Measurements from ENCODE around the gene POLR3C. TPM values are rescaled to one million over a fixed set of nuclear protein-coding genes. Genes with fewer than 3 reads are reported as not detected.
A peak's percentile ranks its signal among the peaks of the same experiment; 100 is the strongest.

The POLR3C gene
- polyA plus RNA-seq, 1 donor (not counting 4 experiments of a cell fraction or from before 2014, with no cell fraction given), result 33.9 TPM

DNA sequence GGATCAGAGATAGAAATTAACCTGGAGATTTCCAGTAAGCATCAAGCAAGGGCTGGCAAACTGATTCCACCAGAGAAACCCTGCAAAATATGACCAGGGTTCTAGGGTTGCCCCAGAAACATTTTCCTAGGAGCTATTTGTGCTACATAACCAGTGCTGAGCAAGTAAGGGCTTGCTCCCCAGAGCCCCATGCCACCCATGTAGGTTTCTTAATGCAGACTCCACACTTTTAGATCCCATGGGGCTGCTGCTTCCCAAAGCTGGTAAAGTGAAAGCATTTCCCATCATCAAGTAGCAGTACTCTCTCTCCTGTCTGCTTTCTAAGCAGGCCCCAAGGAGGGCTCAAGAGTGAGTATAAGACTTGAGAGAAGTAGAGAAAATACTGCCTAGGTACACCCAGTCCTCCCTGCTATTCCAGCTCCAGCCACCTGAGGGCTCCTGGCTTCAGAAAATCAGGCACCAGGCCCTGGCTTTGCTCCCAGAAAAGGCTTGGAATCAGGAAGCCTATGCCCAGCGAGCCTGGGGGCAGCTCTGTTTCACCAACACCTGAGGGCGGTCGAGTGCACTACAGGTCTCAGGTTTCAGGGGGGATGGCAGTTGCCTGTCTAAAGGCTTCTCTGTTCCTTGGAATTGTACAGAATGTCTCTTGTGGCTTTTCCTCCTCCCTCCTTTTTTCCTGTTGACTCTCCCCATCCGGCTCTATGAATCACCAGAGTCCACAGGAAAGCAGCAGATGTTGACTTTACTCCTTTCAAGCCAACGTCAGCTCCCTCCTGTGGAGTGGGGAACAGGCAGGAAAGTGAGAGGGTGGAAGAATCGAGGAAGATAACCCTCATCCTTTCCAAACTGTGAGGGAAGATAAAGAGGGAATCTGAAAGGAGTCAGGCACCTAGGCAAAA, 67.8 kb downstream of the POLR3C start:
- Histone ChIP-seq H3K9ac (ENCODE audit: control insufficient read depth, extremely low read depth, insufficient read depth, low read length) (peak overlapping the region; percentile 75), H3K36me3 (ENCODE audit: control insufficient read depth in 2 of 2, extremely low read depth in 1 of 2, insufficient read depth in 2 of 2, low read length in 2 of 2) (peaks cover 0 to 2% of the 10 kb centered on the region in 2 experiments), H3K27me3 (ENCODE audit: control insufficient read depth, extremely low read depth, insufficient read depth, low read length) (no peaks in the 10 kb centered on the region), H4K20me1 (ENCODE audit: control insufficient read depth, extremely low read depth, insufficient read depth, low read length) (no peaks in the 10 kb centered on the region), H3K9me1 (ENCODE audit: control insufficient read depth, extremely low read depth, insufficient read depth, low read length) (no peaks in the 10 kb centered on the region), H3K4me3 (ENCODE audit: control insufficient read depth in 2 of 3, extremely low read depth in 1 of 3, insufficient read depth in 2 of 3, low read depth in 1 of 3, low read length in 3 of 3) (peak overlapping the region in 2 of 3 experiments; percentile 46 to 69), H2AFZ (ENCODE audit: control insufficient read depth, low read length) (peak overlapping the region; percentile 94), H3K79me2 (ENCODE audit: control insufficient read depth, insufficient read depth, low read length) (no peaks in the 10 kb centered on the region), H3K27ac (ENCODE audit: control insufficient read depth, insufficient read depth, low read length) (peak overlapping the region; percentile 97), H3K9me3 (ENCODE audit: control insufficient read depth, low read depth, low read length) (no peaks in the 10 kb centered on the region), H3K4me2 (ENCODE audit: control insufficient read depth, extremely low read depth, insufficient read depth, low read depth, low read length) (peak overlapping the region; percentile 97), H3K4me1 (ENCODE audit: control insufficient read depth, extremely low read depth, insufficient read depth, low read length) (peaks cover 30% of the 10 kb centered on the region)
- FAIRE-seq (peak; percentile 91), DNase-seq (ENCODE audit: low read depth, low spot score) (peak; percentile 96)
- dilution Hi-C loops (cut with MboI; ENCODE audit: extremely low pct_ligation_motif_present, low sequenced_read_pairs), result no loop called here
- TF ChIP-seq EZH2 (IDR thresholded peaks at IDR 0.05; ENCODE audit: low read length) (no peak), CTCF (optimal IDR thresholded peaks at IDR 0.05 in 1 of 3, IDR thresholded peaks at IDR 0.05 in 1 of 3, conservative IDR thresholded peaks at IDR 0.05 in 1 of 3; ENCODE audit: extremely low read depth in 1 of 3, insufficient read depth in 2 of 3, low read length in 3 of 3) (peak; percentile 82 to 100 (median 89))

DNA sequence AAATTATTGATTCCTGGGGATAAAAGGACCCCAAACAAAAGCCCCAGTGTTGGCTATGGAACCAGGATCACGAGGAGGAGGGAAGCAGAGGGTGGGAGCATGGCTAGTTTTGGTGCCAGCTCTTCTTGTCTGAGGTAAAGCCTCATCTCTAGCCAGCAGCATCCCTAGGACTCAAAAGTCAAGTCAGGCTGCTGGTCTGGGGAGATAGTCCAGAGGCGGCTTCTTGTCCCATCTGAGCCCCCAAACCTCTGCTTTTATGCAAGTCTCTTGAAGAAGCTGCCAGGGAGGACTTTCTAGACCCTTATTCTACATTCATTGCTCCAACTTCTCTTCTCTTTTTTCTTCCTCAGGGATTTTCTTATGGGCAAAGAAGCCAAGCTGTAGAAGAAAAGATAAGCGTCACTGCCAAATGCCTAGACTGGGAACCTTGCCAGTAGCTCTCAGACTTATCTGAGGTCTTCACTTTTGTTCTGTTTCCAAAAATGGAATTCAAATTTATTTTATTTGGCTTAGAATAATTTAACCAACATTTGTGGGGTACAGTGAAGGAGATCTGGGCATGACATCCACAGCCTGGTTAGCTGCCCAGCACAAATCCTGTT, 68.6 kb downstream of the POLR3C start:
- dilution Hi-C loops (cut with MboI; ENCODE audit: extremely low pct_ligation_motif_present, low sequenced_read_pairs), result no loop called here
- no peak for TF ChIP-seq EZH2 (IDR thresholded peaks at IDR 0.05; ENCODE audit: low read length)
- no peak for TF ChIP-seq CTCF (optimal IDR thresholded peaks at IDR 0.05 in 1 of 3, IDR thresholded peaks at IDR 0.05 in 1 of 3, conservative IDR thresholded peaks at IDR 0.05 in 1 of 3; ENCODE audit: extremely low read depth in 1 of 3, insufficient read depth in 2 of 3, low read length in 3 of 3)
- Histone ChIP-seq H3K79me2 (ENCODE audit: control insufficient read depth, insufficient read depth, low read length) (no peaks in the 10 kb centered on the region), H2AFZ (ENCODE audit: control insufficient read depth, low read length) (peak overlapping the region; percentile 39), H3K9me1 (ENCODE audit: control insufficient read depth, extremely low read depth, insufficient read depth, low read length) (no peaks in the 10 kb centered on the region), H3K27me3 (ENCODE audit: control insufficient read depth, extremely low read depth, insufficient read depth, low read length) (no peaks in the 10 kb centered on the region), H3K9ac (ENCODE audit: control insufficient read depth, extremely low read depth, insufficient read depth, low read length) (peak overlapping the region; percentile 69), H3K27ac (ENCODE audit: control insufficient read depth, insufficient read depth, low read length) (peak overlapping the region; percentile 97), H3K9me3 (ENCODE audit: control insufficient read depth, low read depth, low read length) (no peaks in the 10 kb centered on the region), H3K4me1 (ENCODE audit: control insufficient read depth, extremely low read depth, insufficient read depth, low read length) (peaks cover 30% of the 10 kb centered on the region), H4K20me1 (ENCODE audit: control insufficient read depth, extremely low read depth, insufficient read depth, low read length) (no peaks in the 10 kb centered on the region), H3K4me2 (ENCODE audit: control insufficient read depth, extremely low read depth, insufficient read depth, low read depth, low read length) (peak overlapping the region; percentile 97), H3K4me3 (ENCODE audit: control insufficient read depth in 2 of 3, extremely low read depth in 1 of 3, insufficient read depth in 2 of 3, low read depth in 1 of 3, low read length in 3 of 3) (peak overlapping the region in 2 of 3 experiments; percentile 15 to 26), H3K36me3 (ENCODE audit: control insufficient read depth in 2 of 2, extremely low read depth in 1 of 2, insufficient read depth in 2 of 2, low read length in 2 of 2) (peaks cover 0 to 2% of the 10 kb centered on the region in 2 experiments)
- FAIRE-seq (no peak), DNase-seq (ENCODE audit: low read depth, low spot score) (no peak)

Measured in keratinocyte (primary cell).